ENCODE measurements around the gene PANX2.

DNA sequence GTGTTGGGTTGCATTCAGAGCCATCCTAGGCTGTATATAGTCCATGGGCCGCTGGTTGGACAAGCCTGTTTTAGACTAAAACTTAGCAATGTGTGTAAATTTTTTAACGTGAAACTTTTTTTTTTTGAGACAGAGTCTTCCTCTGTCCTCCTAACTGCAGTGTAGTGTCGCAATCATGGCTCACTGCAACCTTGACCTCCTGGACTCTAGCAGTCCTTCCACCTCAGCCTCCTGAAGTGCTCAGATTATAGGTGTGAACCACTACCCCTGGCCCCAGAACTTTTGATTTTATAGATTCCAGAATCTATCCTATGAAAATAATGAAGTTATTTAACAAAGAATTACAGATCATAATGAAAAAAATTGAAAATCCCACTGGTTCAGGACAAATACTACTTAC is 29.9 kb upstream of the PANX2 start:
- TF ChIP-seq, protein P1, sequence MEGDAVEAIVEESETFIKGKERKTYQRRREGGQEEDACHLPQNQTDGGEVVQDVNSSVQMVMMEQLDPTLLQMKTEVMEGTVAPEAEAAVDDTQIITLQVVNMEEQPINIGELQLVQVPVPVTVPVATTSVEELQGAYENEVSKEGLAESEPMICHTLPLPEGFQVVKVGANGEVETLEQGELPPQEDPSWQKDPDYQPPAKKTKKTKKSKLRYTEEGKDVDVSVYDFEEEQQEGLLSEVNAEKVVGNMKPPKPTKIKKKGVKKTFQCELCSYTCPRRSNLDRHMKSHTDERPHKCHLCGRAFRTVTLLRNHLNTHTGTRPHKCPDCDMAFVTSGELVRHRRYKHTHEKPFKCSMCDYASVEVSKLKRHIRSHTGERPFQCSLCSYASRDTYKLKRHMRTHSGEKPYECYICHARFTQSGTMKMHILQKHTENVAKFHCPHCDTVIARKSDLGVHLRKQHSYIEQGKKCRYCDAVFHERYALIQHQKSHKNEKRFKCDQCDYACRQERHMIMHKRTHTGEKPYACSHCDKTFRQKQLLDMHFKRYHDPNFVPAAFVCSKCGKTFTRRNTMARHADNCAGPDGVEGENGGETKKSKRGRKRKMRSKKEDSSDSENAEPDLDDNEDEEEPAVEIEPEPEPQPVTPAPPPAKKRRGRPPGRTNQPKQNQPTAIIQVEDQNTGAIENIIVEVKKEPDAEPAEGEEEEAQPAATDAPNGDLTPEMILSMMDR (IDR thresholded peaks at IDR 0.05): no peak
- TF ChIP-seq POLR2A (IDR thresholded peaks at IDR 0.05): no peak
